Mesendoderm (in vitro differentiated cells): ENCODE data around the gene AMN.

Experiments
- DNase-seq: peaks from one replicate; pipeline ENCODE4 v3.0.0; 2013
- H2AK5ac ChIP-seq: 2 replicates; pipeline ENCODE4 v1.6.1; 2013; ENCODE audit warnings: low read length, inconsistent platforms
- H2BK120ac ChIP-seq: 2 replicates; pipeline ENCODE4 v1.6.1; 2013; ENCODE audit warnings: low read depth, mild to moderate bottlenecking, low read length, moderate library complexity, mixed read lengths
- H2BK15ac ChIP-seq: replicated peaks from 2 replicates; pipeline ENCODE4 v1.6.1; 2013; ENCODE audit warnings: low read depth, mild to moderate bottlenecking, moderate library complexity
- H2BK5ac ChIP-seq: 2 replicates; pipeline ENCODE4 v1.6.1; 2013; ENCODE audit warnings: low read length, inconsistent platforms
- H3K18ac ChIP-seq: 2 replicates; pipeline ENCODE4 v1.6.1; 2013; ENCODE audit warnings: mild to moderate bottlenecking, low read length, mixed read lengths
- H3K23ac ChIP-seq: one replicate; pipeline ENCODE4 v1.6.1; 2013; ENCODE audit warnings: low read length
- H3K27ac ChIP-seq: 2 replicates; pipeline ENCODE4 v1.5.1; 2013; ENCODE audit warnings: low read depth, mild to moderate bottlenecking, inconsistent platforms, low read length, moderate library complexity
- H3K27me3 ChIP-seq: 2 replicates; pipeline ENCODE4 v1.6.1; 2013; ENCODE audit warnings: low read length, control low read depth, mild to moderate bottlenecking, inconsistent platforms; ENCODE audit not compliant: insufficient read depth, poor library complexity
- H3K36me3 ChIP-seq: 2 replicates; pipeline ENCODE4 v1.6.1; 2013; ENCODE audit warnings: low read length, inconsistent platforms; ENCODE audit not compliant: control insufficient read depth, insufficient read depth
- H3K4ac ChIP-seq: one replicate; pipeline ENCODE4 v1.6.1; 2013; ENCODE audit warnings: low read depth, mild to moderate bottlenecking, low read length, moderate library complexity
- H3K4me1 ChIP-seq: 2 replicates; pipeline ENCODE4 v1.6.1; 2013; ENCODE audit warnings: low read depth, low read length, inconsistent platforms; ENCODE audit not compliant: control insufficient read depth
- H3K4me2 ChIP-seq: 2 replicates; pipeline ENCODE4 v1.6.1; 2013; ENCODE audit warnings: low read length
- H3K4me3 ChIP-seq: 2 replicates; pipeline ENCODE4 v1.5.1; 2013; ENCODE audit warnings: mild to moderate bottlenecking, low read length
- H3K56ac ChIP-seq: one replicate; pipeline ENCODE4 v1.6.1; 2013; ENCODE audit warnings: low read length
- H3K79me1 ChIP-seq: 2 replicates; pipeline ENCODE4 v1.6.1; 2013; ENCODE audit warnings: low read length, inconsistent platforms
- H3K79me2 ChIP-seq: 2 replicates; pipeline ENCODE4 v1.6.1; 2013; ENCODE audit warnings: mild to moderate bottlenecking, low read length; ENCODE audit not compliant: control insufficient read depth, insufficient read depth
- H3K9ac ChIP-seq: 2 replicates; pipeline ENCODE4 v1.6.1; 2013; ENCODE audit warnings: low read length, inconsistent platforms
- H4K5ac ChIP-seq: one replicate; pipeline ENCODE4 v1.6.1; 2013; ENCODE audit warnings: low read length
- H4K8ac ChIP-seq: one replicate; pipeline ENCODE4 v1.6.1; 2013; ENCODE audit warnings: low read depth, mild to moderate bottlenecking, control low read depth, low read length, moderate library complexity
- WGBS: extraction: QIAGEN DNeasy Blood & Tissue Kit; methylation state at CpG from one replicate; pipeline ENCODE4 v1.1.7; 2013; ENCODE audit warnings: low lambda C conversion rate, missing lambda C conversion rate; ENCODE audit not compliant: insufficient coverage; ENCODE audit errors: extremely low coverage; 5-methylcytosine and 5-hydroxymethylcytosine counted together

AMN gene

DNA sequence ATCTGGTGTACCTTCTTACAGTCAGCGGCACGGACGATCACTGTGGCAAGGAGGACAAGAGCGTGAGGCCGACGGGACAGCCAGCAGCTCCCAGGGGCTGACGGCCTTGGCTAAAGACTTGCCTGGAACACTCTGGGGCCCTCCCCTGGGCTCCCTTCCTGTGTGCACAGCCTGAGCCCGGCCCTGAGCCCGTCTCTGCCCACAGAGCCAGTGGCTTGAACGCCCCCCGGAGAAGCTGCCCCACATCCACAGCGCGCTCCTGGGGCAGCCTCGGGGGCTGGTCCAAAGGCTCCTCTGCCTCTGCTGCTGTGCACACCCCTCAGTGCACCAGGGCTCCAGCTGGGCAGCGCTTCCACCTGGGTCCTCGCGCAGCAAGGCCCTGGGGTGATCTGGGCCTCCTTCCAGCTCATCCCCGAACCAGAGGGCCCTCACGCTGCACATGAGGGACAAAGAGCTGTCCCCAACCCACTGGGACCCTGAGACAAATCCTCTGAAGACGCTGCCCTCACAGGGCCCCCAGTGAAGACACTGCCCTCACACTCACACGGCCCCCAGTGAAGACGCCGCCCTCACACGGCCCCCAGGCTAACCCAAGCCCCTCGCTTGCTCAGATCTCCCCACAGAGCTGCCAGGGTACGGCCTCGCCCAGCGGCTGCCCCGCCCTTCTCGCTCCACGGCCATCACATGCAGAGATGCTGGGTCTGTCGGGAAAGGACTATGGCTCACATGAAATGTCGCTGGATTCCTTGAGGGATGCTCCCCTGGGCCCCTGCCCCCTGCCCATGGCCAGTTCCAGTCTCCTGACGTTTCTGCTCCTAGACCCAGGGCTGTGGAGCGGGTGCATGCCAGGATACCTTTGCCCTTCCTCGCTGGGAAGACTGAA is 22.2 kb downstream of the AMN start:
- DNase-seq, result no peak
- Histone ChIP-seq H3K79me1 (no peaks in the 10 kb centered on the region), H4K5ac (no peak overlapping the region), H3K18ac (no peak overlapping the region), H3K36me3 (peaks cover 17% of the 10 kb centered on the region), H2BK15ac (no peak overlapping the region), H2BK5ac (no peak overlapping the region), H3K27ac (no peak overlapping the region), H3K4me2 (no peak overlapping the region), H3K4me3 (no peak overlapping the region), H4K8ac (no peak overlapping the region), H2BK120ac (no peak overlapping the region), H3K4me1 (no peaks in the 10 kb centered on the region), H2AK5ac (no peak overlapping the region), H3K23ac (no peak overlapping the region), H3K27me3 (no peaks in the 10 kb centered on the region), H3K79me2 (no peaks in the 10 kb centered on the region), H3K4ac (no peak overlapping the region), H3K9ac (no peak overlapping the region), H3K56ac (no peak overlapping the region)
- WGBS, result no CpG with 5 or more reads among the region's 36 CpGs

GRCh38 chr14:102945346-102946130 is 23.1 kb downstream of the AMN start:
- no peak overlapping the region for H4K8ac ChIP-seq
- H3K9ac ChIP-seq, result no peak overlapping the region
- H3K4me3 ChIP-seq, result no peak overlapping the region
- peaks cover 20% of the 10 kb centered on the region for H3K36me3 ChIP-seq
- H3K79me2 ChIP-seq, result no peaks in the 10 kb centered on the region
- H4K5ac ChIP-seq, result no peak overlapping the region
- H3K79me1 ChIP-seq, result no peaks in the 10 kb centered on the region
- no peaks in the 10 kb centered on the region for H3K27me3 ChIP-seq
- H3K4me1 ChIP-seq, result no peaks in the 10 kb centered on the region
- no peak overlapping the region for H3K23ac ChIP-seq
- no peak overlapping the region for H2BK120ac ChIP-seq
- H3K18ac ChIP-seq, result no peak overlapping the region
- no peak overlapping the region for H3K4me2 ChIP-seq
- no peak overlapping the region for H3K4ac ChIP-seq
- no peak overlapping the region for H2BK5ac ChIP-seq
- H3K27ac ChIP-seq, result no peak overlapping the region
- WGBS, result no CpG with 5 or more reads among the region's 29 CpGs
- no peak for DNase-seq
- H2BK15ac ChIP-seq, result no peak overlapping the region
- H2AK5ac ChIP-seq, result no peak overlapping the region
- H3K56ac ChIP-seq, result no peak overlapping the region

DNA sequence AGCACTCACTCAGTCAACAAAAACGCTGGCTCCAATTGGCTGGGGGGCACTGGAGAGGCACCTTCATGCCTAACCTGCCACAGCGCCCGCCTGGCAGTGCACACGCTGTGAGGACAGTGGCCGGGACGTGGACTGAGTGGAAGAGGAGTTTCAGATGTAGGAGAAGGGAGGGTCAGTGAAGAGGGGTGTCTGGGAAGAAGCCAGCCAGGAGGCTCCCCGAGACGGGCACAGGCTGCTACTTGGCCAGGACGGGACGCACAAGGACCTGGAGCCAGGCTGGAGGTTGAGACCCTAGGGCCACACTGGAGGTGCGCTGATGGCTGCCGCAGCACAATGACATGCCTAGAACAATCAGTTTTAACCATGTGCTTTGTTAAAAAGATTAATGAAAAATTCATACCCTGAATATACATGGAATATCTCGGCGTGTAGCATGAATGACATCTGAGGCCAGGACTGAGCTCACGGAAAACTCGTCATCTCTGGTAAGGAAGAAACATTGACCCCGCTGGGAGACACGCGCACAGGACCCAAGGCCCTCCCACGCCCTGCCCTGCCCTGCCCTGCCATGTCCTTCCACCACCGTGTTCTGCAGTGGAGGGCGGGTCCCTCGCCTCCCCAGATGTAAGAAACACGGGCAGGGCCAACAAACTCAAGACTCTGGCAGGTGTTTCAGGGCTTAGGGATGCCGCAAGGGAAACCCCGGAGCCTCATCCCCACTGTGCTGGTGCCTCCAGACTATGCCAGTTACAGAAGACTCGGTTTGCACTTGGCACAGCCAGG is 25.0 kb downstream of the AMN start:
- Histone ChIP-seq H4K8ac (no peak overlapping the region), H3K4me2 (no peak overlapping the region), H3K23ac (no peak overlapping the region), H2AK5ac (no peak overlapping the region), H2BK5ac (no peak overlapping the region), H3K79me2 (no peaks in the 10 kb centered on the region), H3K4me3 (no peak overlapping the region), H3K4me1 (no peaks in the 10 kb centered on the region), H3K36me3 (peaks cover 20% of the 10 kb centered on the region), H3K9ac (no peak overlapping the region), H3K79me1 (no peaks in the 10 kb centered on the region), H3K56ac (no peak overlapping the region), H3K27me3 (no peaks in the 10 kb centered on the region), H3K4ac (no peak overlapping the region), H3K27ac (no peak overlapping the region), H4K5ac (no peak overlapping the region), H3K18ac (no peak overlapping the region), H2BK120ac (no peak overlapping the region), H2BK15ac (no peak overlapping the region)
- no CpG with 5 or more reads among the region's 27 CpGs for WGBS
- no peak for DNase-seq

DNA sequence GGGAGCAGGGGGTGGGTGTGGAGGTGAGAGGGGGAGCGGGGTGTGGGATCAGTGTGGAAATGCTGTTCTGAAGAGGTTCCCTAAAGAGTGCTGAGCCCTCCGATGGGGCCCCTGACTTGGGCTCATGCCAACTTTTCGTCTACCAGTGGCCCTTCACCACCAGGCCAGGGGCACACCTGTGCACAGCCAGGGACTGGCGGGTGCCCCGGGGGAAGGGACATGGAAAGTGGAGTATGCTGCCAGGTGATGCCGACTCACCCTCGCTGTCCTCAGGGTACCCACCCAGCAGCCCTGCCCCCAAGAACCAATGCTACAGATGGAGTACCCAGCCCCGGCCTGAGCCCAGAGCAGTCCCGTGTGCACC is 26.2 kb downstream of the AMN start:
- no peak overlapping the region for H2AK5ac ChIP-seq
- no peak for DNase-seq
- no peak overlapping the region for H3K23ac ChIP-seq
- no peak overlapping the region for H4K8ac ChIP-seq
- no peak overlapping the region for H2BK5ac ChIP-seq
- no peak overlapping the region for H3K27ac ChIP-seq
- H3K36me3 ChIP-seq, result peaks cover 18% of the 10 kb centered on the region
- H3K4ac ChIP-seq, result no peak overlapping the region
- H3K27me3 ChIP-seq, result no peaks in the 10 kb centered on the region
- no peak overlapping the region for H3K9ac ChIP-seq
- H2BK15ac ChIP-seq, result no peak overlapping the region
- H4K5ac ChIP-seq, result no peak overlapping the region
- H3K18ac ChIP-seq, result no peak overlapping the region
- no peaks in the 10 kb centered on the region for H3K79me1 ChIP-seq
- no peak overlapping the region for H3K4me3 ChIP-seq
- H3K79me2 ChIP-seq, result no peaks in the 10 kb centered on the region
- WGBS, result no CpG with 5 or more reads among the region's 9 CpGs
- no peak overlapping the region for H2BK120ac ChIP-seq
- no peak overlapping the region for H3K4me2 ChIP-seq
- H3K4me1 ChIP-seq, result no peaks in the 10 kb centered on the region
- H3K56ac ChIP-seq, result no peak overlapping the region

- Histone ChIP-seq H3K4ac (no peak overlapping the region), H2BK15ac (no peak overlapping the region), H3K4me2 (no peak overlapping the region), H3K4me1 (no peaks in the 10 kb centered on the region), H4K8ac (no peak overlapping the region), H2BK120ac (no peak overlapping the region), H4K5ac (no peak overlapping the region), H2AK5ac (no peak overlapping the region), H3K27ac (no peak overlapping the region), H2BK5ac (no peak overlapping the region), H3K27me3 (no peaks in the 10 kb centered on the region), H3K79me2 (no peaks in the 10 kb centered on the region), H3K18ac (no peak overlapping the region), H3K79me1 (no peaks in the 10 kb centered on the region), H3K23ac (no peak overlapping the region), H3K4me3 (no peak overlapping the region), H3K56ac (no peak overlapping the region), H3K36me3 (peaks cover 20% of the 10 kb centered on the region), H3K9ac (no peak overlapping the region)
- peak; percentile 27 for DNase-seq
- WGBS, result no CpG with 5 or more reads among the region's 28 CpGs
These were observed 26.8 kb downstream of the AMN start for GRCh38 chr14:102949062-102949800.
